MM.1S (cell line): ENCODE data around the gene PRSS3.
"Not testable (repeated sequence)": the region's sequence is repeated elsewhere in the genome, so short reads cannot be mapped to it uniquely, and the experiment has no call there.

Source experiments
- DNase-seq: peaks from one replicate; pipeline ENCODE4 v3.0.0-alpha.2; 2015
- H2AFZ ChIP-seq: fragments of 300-600 bp; sonication (generic); 2 replicates; pipeline ENCODE4 v1.6.0; 2016; ENCODE audit warnings: antibody characterized with exemption, low read length
- H3F3A ChIP-seq: fragments of 300-600 bp; sonication (generic); 2 replicates; pipeline ENCODE4 v1.6.1; 2016; ENCODE audit warnings: mild to moderate bottlenecking, antibody characterized with exemption, low read length, moderate library complexity, mixed read lengths; ENCODE audit not compliant: insufficient read depth
- H3K27ac ChIP-seq: fragments of 300-600 bp; sonication (generic); 2 replicates; pipeline ENCODE4 v1.5.1; 2016; ENCODE audit warnings: mild to moderate bottlenecking, low read length
- H3K27me3 ChIP-seq: fragments of 300-600 bp; sonication (generic); replicated peaks from 2 replicates; pipeline ENCODE4 v1.6.0; 2016; ENCODE audit warnings: low read length; ENCODE audit not compliant: insufficient read depth
- H3K36me3 ChIP-seq: fragments of 300-600 bp; sonication (generic); replicated peaks from 2 replicates; pipeline ENCODE4 v1.6.1; 2016; ENCODE audit warnings: mild to moderate bottlenecking, low read length, mixed read lengths; ENCODE audit not compliant: insufficient read depth
- H3K4me1 ChIP-seq: fragments of 300-600 bp; sonication (generic); 2 replicates; pipeline ENCODE4 v1.6.1; 2016; ENCODE audit warnings: low read length, mixed read lengths
- H3K4me2 ChIP-seq: fragments of 300-600 bp; sonication (generic); 2 replicates; pipeline ENCODE4 v1.6.0; 2016; ENCODE audit warnings: low read depth, low read length
- H3K4me3 ChIP-seq: fragments of 300-600 bp; sonication (generic); 2 replicates; pipeline ENCODE4 v1.5.1; 2016; ENCODE audit warnings: low read length, mixed read lengths
- H3K79me2 ChIP-seq: fragments of 300-600 bp; sonication (generic); 2 replicates; pipeline ENCODE4 v1.6.1; 2016; ENCODE audit warnings: mixed run types, low read length, mixed read lengths
- H3K9ac ChIP-seq: fragments of 300-600 bp; sonication (generic); 2 replicates; pipeline ENCODE4 v1.6.1; 2016; ENCODE audit warnings: low read length, mixed read lengths
- H3K9me2 ChIP-seq: fragments of 300-600 bp; sonication (generic); replicated peaks from 2 replicates; pipeline ENCODE4 v1.6.1; 2016; ENCODE audit warnings: mild to moderate bottlenecking, low read length, mixed read lengths; ENCODE audit not compliant: insufficient read depth
- H3K9me3 ChIP-seq: fragments of 300-600 bp; sonication (generic); replicated peaks from 2 replicates; pipeline ENCODE4 v1.6.1; 2016; ENCODE audit warnings: mild to moderate bottlenecking, low read length, mixed read lengths; ENCODE audit not compliant: insufficient read depth
- H4K20me1 ChIP-seq: fragments of 300-600 bp; sonication (generic); 2 replicates; pipeline ENCODE4 v1.6.1; 2016; ENCODE audit warnings: mild to moderate bottlenecking, low read length, moderate library complexity, mixed read lengths; ENCODE audit not compliant: insufficient read depth
- EZH2 ChIP-seq: fragments of 300-600 bp; sonication (generic); optimal IDR thresholded peaks from 2 replicates; pipeline ENCODE3; 2017; ENCODE audit warnings: low read depth, mild to moderate bottlenecking, antibody characterized with exemption, low read length, mixed read lengths
- EZH2phosphoT487 ChIP-seq: fragments of 300-600 bp; sonication (generic); IDR thresholded peaks from 2 replicates; pipeline ENCODE4 v1.6.1; 2018; ENCODE audit warnings: antibody characterized with exemption, low read length
- TF ChIP-seq, protein P1 (sequence below): fragments of 300-600 bp; sonication (generic); IDR thresholded peaks from 2 replicates; pipeline ENCODE4 v1.5.1; 2016; ENCODE audit warnings: antibody characterized with exemption, low read length, mixed read lengths

The PRSS3 gene

DNA sequence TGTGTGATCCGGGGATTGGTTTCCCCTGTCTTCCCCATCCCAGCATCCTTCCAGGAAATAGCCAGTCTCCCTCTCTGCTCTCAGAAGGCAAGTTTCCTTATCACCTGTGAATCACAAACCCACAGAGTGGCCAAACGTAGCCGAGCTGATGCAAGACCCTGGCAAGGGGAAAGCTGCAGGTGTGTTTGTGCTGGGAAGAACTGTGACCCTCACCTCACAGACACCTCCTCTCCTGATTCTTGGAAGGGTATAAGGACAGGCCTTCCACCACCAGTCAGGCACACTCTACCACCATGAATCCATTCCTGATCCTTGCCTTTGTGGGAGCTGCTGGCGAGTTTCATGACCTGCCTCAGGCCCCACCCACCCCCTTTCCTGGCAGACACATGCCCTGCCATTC lies at the start of gene PRSS3:
Gene PRSS3 (plus strand): TSS at position 281 of the 400 bp plus-strand sequence. CDS start 13 bp downstream, at position 294.
- H3F3A ChIP-seq = no peaks in the 10 kb centered on the region
- no peaks in the 10 kb centered on the region for H3K9me2 ChIP-seq
- no peaks in the 10 kb centered on the region for H4K20me1 ChIP-seq
- no peak within 1 kb of the TSS for H3K27ac ChIP-seq
- no peak within 1 kb of the TSS for H3K4me3 ChIP-seq
- H3K4me2 ChIP-seq = no peak within 1 kb of the TSS
- no peak within 1 kb of the TSS for H3K9ac ChIP-seq
- no peaks in the 10 kb centered on the region for H3K9me3 ChIP-seq
- H3K79me2 ChIP-seq = no peaks in the 10 kb centered on the region
- H2AFZ ChIP-seq = no peak within 1 kb of the TSS
- no peaks in the 10 kb centered on the region for H3K4me1 ChIP-seq
- H3K27me3 ChIP-seq = no peaks in the 10 kb centered on the region
- DNase-seq = no peak
- no peaks in the 10 kb centered on the region for H3K36me3 ChIP-seq
- TF ChIP-seq EZH2phosphoT487 (no peak), EZH2 (no peak)
- TF ChIP-seq, protein P1, sequence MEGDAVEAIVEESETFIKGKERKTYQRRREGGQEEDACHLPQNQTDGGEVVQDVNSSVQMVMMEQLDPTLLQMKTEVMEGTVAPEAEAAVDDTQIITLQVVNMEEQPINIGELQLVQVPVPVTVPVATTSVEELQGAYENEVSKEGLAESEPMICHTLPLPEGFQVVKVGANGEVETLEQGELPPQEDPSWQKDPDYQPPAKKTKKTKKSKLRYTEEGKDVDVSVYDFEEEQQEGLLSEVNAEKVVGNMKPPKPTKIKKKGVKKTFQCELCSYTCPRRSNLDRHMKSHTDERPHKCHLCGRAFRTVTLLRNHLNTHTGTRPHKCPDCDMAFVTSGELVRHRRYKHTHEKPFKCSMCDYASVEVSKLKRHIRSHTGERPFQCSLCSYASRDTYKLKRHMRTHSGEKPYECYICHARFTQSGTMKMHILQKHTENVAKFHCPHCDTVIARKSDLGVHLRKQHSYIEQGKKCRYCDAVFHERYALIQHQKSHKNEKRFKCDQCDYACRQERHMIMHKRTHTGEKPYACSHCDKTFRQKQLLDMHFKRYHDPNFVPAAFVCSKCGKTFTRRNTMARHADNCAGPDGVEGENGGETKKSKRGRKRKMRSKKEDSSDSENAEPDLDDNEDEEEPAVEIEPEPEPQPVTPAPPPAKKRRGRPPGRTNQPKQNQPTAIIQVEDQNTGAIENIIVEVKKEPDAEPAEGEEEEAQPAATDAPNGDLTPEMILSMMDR = no peak

DNA sequence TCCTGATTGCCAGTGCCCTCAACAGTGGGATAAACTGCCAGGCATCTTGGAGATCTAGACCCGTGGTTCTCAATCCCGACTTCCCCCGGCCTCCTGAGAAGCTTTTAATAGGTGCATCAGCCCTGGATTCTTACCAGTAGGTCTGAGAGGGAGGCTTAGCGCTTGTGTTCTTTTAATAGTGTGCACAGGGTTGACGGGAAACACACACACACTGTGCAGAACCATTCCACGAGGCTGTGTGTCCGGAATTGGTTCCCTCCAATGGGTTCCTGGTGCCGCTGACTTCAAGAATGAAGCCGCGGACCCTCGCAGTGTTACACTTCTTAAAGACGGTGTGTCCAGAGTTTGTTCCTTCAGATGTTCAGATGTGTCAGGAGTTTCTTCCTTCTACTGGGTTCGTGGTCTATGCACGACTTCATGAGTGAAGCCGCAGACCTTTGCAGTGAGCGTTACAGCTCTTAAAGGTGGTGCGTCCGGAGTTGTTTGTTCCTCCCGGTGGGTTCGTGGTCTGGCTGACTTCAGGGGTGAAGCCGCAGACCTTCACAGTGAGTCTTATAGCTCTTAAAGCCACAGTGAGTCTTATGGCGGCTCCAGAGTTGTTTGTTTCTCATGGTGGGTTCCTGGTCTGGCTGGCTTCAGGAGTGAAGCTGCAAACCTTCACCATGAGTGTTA lies 46.6 kb upstream of the PRSS3 start:
- no peak for DNase-seq
- Histone ChIP-seq H3K9me2 (no peaks in the 10 kb centered on the region), H2AFZ (no peak overlapping the region), H3K4me1 (no peaks in the 10 kb centered on the region), H3K9ac (no peak overlapping the region), H3K79me2 (no peaks in the 10 kb centered on the region), H3K27ac (no peak overlapping the region), H3K4me3 (no peak overlapping the region), H3K4me2 (no peak overlapping the region), H3F3A (no peaks in the 10 kb centered on the region), H3K36me3 (no peaks in the 10 kb centered on the region), H3K9me3 (no peaks in the 10 kb centered on the region), H4K20me1 (no peaks in the 10 kb centered on the region), H3K27me3 (no peaks in the 10 kb centered on the region; the same call in 1 of the 2 replicates)
- no peak for TF ChIP-seq EZH2phosphoT487
- TF ChIP-seq EZH2 = no peak

DNA sequence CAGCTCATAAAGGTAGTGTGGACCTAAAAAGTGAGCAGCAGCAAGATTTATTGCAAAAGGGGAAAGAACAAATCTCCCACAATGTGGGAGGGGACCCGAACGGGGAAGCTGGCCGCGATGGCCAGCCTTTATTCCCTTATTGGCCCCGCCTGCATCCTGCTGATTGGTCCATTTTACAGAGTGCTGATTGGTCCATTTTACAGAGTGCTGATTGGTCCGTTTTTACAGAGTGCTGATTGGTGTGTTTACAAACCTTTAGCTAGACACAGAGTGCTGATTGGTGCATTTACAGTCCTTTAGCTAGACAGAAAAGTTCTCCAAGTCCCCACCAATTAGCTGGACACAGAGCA lies 46.1 kb upstream of the PRSS3 start:
- not testable (repeated sequence) for H3K9ac ChIP-seq, H3K27ac ChIP-seq, H3K79me2 ChIP-seq, H2AFZ ChIP-seq, H3K4me1 ChIP-seq, H3K9me2 ChIP-seq, H3K27me3 ChIP-seq, DNase-seq, H3K36me3 ChIP-seq, H3K4me3 ChIP-seq, H3K9me3 ChIP-seq, H3F3A ChIP-seq, H4K20me1 ChIP-seq, H3K4me2 ChIP-seq

DNA sequence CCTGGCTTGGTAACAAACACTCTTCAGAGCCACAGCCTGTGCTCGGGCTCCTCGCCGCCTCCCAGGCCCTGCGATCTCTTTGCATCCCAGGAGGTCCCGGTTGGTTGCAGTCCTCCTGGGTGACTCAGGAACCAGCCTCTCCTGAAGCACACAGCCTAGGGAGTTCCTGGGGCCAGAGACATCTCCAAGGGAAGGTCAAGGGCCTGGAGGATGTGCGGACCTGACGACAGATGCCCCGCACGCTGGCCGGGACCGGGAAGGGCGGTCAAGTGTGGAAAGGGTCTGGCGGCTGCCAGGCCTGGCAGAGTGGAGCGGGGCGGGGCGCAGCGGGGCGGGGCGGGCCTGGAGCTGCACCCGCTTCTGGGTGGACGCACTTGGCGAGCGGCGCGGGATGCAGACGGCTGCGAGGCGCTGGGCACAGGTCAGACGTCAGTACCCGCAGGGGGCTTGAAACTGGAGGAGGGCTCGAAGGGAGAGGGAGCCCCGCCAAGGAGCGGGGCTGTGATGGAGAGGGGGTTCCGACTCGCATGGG lies 45.0 kb upstream of the PRSS3 start:
- Histone ChIP-seq H3K9me3 (no peaks in the 10 kb centered on the region), H3K4me1 (no peaks in the 10 kb centered on the region), H3F3A (no peaks in the 10 kb centered on the region), H3K27me3 (no peaks in the 10 kb centered on the region; the same call in 1 of the 2 replicates), H3K9ac (no peak overlapping the region), H3K4me3 (no peak overlapping the region), H4K20me1 (no peaks in the 10 kb centered on the region), H2AFZ (no peak overlapping the region), H3K27ac (no peak overlapping the region), H3K9me2 (no peaks in the 10 kb centered on the region), H3K4me2 (no peak overlapping the region), H3K36me3 (no peaks in the 10 kb centered on the region), H3K79me2 (no peaks in the 10 kb centered on the region)
- no peak for TF ChIP-seq EZH2phosphoT487
- no peak for TF ChIP-seq EZH2
- TF ChIP-seq, protein P1 = no peak
- DNase-seq = no peak
